D341Med (cell line): ENCODE results near the gene JARID2.

Source experiments
- DNase-seq: peaks from one replicate; pipeline ENCODE4 v3.0.0; 2012; ENCODE audit warnings: low spot score

Gene JARID2

DNA sequence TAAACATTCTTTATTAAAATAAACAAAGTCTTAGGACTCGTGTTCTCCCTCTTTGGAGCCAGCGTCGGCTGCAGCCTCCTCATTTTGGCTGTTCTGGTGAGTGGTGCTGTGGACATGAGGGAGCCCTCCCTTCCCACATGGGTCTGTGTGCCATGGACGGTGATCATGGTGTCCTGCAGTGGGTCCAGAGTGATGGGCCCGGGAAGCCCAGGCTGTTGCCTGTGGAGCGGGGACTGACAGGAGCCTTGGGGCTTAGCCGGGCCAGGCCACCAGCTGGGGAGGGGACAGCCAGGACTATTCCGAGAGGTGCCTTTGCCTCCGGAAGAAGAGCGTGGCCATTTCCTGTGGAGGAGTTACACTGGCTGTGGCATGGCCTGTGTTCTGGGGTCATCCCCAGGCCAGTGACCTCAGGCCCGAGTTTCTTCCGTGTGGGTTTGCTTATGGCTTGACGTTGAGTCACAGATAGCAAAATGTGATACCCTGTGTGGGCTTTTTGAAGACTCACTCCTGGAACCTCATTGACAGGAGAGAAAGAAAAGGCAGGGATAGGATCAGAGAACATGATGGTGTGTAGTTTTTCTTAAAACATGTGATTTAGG lies 263.6 kb downstream of the JARID2 start:
- DNase-seq, result no peak

DNA sequence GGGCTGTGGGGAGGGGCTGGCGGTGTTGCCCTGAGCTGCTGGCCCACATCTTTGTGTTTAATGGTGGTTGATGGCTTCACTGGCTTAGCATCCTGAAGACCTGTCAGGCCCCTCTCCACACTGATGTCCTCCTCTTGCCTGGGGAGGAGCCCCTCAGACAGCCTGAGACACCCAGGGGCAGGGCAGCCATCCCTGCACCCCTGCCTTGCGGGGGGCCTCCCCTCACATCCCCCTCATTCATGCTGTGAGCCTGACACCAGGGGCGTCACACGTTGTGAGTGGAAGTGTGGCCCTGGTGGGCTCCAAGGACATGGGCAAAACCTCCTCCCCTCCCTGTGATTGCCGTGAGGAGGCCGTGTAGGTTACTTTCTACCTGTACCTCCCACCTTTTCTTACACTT lies 264.3 kb downstream of the JARID2 start:
- DNase-seq, result no peak

GRCh38 chr6:15510536-15511247 lies 264.8 kb downstream of the JARID2 start:
- DNase-seq, result no peak

- no peak for DNase-seq
Measured at GRCh38 chr6:15511248-15512125, 265.6 kb downstream of the JARID2 start.

DNA sequence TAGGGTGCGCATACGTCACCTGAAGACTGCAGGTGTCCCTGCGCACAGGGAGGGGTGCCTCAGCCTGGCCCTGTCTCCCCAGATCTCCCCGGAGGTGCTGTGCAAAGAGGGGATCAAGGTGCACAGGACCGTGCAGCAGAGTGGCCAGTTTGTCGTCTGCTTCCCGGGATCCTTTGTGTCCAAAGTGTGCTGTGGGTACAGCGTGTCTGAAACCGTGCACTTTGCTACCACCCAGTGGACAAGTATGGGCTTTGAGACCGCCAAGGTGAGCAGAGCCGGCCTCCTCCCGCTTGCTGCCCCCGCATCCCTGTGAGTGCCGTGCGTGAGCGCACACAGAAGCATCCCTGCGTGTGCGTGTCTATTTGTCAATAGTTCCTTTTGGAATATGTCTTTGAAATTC lies 266.3 kb downstream of the JARID2 start:
- DNase-seq, result peak; percentile 55

DNA sequence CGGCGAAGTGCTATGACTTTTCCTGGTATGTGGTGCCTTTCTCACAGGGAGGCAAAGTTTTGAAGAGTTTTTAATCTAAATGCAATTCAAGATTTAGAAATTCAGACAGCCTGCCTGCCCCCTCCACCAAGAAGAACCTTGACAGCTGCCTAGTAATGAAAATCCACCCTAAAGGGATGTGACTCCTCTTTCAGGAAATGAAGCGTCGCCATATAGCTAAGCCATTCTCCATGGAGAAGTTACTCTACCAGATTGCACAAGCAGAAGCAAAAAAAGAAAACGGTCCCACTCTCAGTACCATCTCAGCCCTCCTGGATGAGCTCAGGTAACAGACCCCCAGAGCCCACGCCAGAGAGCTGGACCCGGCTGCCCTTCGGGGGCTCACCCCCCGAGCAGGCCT lies 266.9 kb downstream of the JARID2 start:
- no peak for DNase-seq

GRCh38 chr6:15513131-15513771 lies 267.4 kb downstream of the JARID2 start:
- no peak for DNase-seq

DNA sequence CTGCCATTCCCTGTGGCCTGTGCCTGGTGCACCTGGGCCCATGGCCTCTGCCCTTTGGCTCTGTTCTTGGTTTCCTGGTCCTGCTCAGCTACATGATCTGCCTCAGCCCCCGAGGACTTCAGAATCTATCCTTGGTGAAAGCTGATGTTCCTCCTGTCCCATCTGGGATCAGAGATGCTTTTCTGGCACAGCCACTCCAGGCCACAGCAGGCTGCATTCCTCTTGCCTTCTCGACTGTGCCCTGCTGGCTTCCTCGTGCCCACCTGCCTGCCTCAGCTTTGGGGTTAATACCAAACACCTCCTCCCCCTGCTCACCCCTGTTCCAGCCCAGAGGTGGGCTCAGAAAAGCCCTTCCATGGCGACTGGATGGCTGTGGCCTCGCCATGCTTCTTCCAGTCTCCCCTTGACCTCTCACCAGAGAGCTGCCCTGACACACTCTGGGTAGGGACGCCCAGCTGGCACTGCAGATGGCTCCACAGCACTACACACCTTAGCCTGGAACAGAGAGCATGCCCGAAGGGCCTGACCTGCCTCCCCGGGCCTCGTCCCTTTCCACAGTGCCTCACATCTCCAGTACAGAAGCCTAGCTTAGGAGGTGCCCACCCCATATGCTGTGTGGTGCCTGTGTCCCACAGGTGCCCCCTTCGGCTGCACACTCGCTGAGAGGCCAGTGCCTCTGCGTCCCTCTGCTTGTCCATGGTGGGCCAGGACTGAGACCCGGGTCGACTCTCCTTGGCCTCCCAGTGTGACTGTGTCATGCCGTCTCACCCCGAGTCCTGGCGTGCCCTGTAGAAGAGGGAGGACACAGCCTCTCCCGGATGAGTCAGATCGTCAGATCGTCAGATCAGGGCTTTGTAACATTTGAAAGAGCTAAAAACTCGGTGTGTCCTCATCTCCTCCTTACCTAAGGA lies 268.2 kb downstream of the JARID2 start:
- no peak for DNase-seq

GRCh38 chr6:15515226-15515625 lies 269.4 kb downstream of the JARID2 start:
- DNase-seq, result no peak

DNA sequence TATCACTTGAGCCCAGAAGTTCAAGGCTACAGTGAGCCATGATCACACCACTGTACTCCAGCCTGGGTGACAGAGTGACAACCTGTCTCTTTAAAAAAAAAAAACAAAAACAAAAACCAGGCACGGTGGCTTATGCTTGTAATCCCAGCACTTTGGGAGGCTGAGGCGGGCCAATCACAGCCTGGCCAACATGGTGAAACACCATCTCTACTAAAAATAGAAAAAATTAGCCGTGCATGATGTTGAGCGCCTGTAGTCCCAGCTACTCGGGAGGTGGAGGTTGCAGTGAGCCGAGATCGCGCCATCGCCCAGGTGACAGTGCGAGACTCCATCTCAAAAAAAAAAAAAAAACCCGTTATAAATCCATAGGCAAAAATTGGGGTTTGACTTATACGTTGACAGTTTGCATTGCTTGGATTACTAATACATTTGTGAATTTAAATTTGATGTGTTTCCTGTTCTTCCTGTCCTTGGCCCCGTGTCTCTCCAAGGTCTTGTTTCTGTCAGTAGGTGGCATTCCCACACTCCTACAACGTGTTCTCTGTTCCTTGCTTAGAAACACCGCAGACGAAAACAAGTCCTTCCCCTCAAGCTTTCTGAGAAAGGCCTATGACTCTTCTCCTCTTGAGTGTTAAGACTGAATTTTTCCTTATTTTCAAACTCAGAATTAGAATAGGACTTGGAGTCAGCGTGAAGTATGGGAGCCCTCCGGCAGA lies 269.9 kb downstream of the JARID2 start:
- no peak for DNase-seq

DNA sequence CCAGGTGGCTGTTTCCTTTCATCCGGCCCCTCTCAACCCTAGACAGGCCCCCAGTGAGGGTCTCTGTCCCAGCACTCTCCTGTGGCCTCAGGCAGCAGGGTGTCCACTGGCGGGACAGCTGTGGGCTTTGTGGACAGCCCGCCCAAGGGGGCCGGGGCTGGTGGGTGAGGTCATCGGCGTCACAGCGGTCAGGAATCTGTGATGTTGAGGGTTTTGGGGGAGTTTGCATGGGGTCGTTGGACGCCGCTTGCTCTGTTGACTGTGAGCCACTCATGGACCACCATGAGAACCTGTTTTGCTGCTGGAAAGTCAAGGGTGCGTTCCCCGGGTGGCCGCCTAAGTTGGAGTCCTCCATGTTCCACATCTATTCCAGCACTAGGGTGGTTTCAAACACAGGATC lies 270.5 kb downstream of the JARID2 start:
- no peak for DNase-seq

DNA sequence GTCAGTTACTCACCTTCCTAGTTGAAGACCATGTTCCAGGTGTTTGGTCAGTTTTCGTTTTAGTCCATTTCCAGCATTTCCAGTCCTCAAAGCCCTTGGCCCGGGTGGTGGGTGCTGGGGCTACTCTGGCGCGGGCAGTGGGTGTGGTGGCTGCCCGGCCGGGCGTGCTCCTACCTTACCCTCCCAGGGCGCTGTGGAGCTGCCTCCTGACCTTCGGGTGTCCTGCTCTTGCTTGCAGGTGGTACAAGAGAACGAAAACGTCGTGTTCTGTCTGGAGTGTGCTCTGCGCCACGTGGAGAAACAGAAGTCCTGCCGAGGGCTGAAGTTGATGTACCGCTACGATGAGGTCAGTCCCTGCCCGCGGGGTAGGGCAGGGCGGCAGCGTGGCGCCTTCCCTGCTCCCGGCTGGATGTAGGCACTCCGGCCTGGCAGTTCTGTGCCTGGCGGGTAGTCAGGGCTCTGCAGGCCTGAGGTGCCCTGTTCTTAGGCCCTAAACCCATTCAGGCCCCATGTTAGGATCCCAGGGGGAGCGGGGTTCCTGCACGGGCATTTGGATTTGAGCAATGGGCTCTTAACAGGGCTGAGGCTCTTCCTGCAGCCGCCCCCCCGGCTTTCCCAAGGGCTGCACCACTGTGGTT lies 271.2 kb downstream of the JARID2 start:
- no peak for DNase-seq

GRCh38 chr6:15517600-15517999 lies 271.7 kb downstream of the JARID2 start:
- DNase-seq, result no peak

- DNase-seq, result no peak
Measured at GRCh38 chr6:15518057-15518456, 272.2 kb downstream of the JARID2 start.

DNA sequence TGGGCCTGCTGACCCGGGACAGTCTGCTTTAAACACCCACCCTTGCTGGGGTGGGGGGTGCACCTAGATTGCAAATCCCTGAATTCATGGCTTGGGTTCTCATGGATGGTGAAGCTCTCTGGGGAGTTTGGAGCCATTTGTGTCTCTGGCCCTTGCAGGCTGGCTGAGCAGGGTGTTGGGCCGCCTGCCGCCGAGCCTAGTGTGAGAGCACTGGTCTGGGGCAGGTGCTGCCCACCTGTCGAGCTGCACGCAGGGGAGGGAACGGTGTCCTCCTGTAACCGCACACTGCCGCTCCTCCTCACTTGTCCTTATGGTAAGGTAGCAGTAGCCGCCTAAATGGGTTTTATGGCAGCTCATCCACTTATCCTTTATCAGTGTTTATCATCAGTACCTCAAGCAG lies 273.0 kb downstream of the JARID2 start:
- no peak for DNase-seq

DNA sequence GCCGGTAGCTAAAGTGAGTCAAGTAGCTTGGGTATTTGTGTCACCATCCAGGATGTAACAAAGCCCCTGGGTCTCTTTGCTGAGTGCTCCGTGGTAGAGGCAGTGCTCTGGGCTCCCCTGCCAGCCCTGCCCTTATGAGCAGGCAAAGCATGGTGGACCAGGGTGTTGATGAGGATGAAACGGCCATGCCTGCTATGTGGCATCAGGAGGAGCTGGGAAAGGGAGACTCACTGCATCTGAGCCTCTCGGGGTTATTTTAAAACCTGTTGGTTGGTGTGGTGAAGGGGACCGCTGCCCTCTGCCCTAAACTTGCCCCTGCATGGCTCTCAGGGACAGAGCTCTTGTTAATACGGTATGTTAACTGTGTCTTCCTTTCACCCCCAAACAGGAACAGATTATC lies 273.8 kb downstream of the JARID2 start:
- no peak for DNase-seq

DNA sequence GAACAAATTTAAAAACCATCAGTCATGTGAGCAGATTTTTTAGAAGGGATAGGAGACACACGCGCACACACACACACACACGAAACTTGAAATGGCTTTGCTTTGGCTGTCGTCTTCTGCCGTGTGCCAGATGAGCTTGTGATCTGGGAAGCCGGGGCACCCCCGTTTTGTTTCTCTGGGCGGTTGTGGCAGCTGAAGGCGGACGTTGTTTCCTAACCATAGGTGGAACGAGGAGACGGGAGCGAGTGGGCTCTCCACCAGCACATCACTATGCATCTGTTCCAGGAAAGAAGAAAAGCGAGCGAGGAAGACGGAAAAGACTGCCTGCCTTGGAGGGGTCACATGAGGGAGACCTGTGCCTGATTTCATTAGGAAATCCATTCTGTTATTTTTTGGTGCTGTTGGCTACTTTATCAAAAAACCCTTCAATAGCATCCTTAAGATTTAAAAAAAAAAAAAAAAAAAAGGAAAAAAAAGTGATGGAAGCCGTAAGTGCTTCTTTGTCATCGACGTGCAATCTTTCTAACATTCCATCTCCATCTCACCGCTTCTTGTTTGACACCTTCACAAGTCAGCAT lies 274.8 kb downstream of the JARID2 start:
- DNase-seq, result peak; percentile 14

GRCh38 chr6:15521582-15521981 lies 275.7 kb downstream of the JARID2 start:
- no peak for DNase-seq

DNA sequence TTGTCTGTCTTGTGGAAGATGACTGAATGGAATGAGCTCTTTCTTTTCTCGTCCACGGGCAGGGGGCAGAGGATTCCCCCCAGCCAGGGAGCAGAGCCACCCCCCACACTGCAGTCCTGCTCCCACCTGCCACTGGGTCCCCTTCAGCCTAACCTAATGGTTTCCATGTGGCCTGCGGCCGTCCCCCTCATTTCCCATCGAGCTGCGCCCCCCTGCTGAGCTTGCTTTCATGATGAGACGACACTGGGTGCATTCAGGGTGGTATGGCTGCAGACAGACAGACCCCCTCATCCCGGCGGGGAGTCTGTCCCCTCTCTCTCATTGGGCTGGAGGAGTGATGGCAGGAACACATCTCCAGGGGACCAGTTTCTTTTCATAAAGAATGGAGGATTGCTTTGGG lies 276.2 kb downstream of the JARID2 start:
- DNase-seq, result peak; percentile 11

DNA sequence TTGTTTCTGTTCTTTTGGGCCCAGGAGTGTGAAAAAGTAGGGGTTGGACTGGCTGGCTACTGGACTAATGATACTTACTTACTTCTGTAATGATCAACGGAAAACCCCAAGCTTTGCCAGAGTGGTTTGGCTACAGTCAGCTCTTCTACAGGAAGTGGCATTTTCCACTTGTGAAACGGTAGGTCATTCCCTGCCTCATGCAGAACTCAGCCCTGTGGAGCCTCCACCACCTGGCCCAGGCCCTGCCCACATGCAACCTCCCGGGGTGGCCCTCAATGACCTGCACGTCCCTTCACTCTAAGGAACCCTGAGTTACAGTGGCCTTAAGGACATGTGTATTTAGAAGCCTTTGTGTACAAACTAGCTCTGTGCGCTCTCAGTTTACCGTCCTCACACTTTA lies 276.6 kb downstream of the JARID2 start:
- peak; percentile 10 for DNase-seq
